Measurements from ENCODE around the gene TP53I13. TPM values are rescaled to one million over a fixed set of nuclear protein-coding genes. Genes with fewer than 3 reads are reported as not detected.

Gene TP53I13, protein sequence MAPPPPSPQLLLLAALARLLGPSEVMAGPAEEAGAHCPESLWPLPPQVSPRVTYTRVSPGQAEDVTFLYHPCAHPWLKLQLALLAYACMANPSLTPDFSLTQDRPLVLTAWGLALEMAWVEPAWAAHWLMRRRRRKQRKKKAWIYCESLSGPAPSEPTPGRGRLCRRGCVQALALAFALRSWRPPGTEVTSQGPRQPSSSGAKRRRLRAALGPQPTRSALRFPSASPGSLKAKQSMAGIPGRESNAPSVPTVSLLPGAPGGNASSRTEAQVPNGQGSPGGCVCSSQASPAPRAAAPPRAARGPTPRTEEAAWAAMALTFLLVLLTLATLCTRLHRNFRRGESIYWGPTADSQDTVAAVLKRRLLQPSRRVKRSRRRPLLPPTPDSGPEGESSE
- total RNA-seq: 21.5 and 29.4 TPM in 2 replicates

DNA sequence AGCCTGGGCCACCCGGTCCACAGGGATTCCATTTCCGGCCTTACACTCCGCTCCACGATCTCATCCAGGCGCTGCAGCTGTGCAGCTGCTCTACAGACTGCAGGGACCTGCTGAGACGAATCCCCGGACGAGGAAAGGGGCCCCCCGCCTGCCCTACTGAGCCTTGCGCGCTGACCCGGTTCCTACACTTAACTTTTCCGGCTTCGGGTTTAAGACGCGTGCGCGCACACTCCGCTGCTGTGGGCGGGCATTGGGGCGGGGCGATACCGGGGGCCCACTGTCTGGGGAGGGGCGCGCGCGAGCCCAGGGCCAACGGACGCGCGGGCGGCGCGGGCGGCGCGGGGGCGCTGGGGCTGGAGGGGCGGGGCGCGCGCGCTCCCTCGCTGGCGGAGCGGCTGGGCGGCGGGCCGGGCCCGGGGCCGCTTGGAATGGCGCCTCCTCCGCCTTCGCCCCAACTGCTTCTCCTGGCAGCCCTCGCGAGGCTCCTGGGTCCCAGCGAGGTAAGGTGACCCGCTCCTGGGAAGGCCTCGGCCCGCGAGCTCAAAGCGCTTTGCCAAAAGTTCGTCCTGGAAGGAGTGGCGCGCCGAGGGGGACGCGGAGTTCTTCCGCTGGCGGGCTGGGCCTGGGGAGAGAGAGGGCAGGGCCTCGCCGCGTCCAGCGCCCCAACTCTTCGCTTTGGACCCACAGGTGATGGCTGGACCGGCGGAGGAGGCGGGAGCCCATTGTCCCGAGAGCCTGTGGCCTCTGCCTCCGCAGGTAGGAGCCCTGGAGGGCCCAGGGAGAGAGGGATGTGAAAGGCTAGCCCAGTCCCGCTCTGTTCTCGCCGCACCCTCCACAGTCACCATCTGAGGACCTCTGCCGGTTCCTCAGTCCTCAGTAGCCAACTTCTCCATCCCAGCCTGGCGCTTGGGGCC, at the start of gene TP53I13:
TSS of gene TP53I13 (plus strand) at position 371 of the 914 bp plus-strand sequence. CDS start at position 429, 58 bp downstream.

DNA sequence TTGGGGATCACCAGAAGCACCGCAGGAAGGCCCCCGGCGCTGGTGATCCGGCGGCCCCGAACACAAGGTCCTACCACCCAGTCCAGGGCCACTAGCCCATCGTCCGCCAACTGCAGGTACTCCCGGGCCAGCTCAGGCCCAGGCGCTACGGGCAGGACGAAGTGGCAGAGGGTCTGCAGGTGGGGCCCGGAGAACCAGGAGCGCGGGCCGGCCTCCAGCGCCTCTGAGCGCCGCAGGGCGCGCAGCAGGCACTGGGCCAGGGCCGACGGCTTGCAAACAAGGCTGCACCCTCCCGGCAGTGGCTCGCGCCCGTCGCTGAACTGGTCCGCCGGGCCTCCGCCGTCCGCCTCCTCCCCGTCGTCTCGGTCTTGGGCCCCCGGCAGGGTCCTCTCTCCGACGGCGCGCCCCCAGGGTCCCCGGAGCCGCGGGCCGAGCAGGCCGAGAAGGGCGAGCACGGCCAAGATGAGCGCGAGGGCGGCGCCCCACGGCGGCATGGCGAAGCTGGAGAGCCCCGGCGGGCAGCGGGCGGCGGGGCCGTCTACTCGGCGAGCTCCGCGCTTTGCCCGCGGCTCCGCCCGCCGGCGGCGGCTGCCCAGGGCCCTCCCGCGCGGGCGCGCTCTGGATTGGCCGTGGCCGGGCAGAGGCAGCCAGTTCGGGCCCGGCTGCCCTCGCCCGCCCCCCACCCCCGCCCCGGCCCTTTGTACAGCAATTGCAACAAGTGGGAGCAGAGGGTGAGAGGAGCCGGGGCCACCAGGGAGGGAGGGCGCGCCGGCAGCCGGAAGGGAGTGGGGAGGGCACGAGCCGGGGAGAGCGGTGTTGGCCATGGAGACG, 1.8 kb upstream of the TP53I13 start, which contains the start of gene ABHD15:
TSS of gene ABHD15 (minus strand) at position 565 of the 831 bp plus-strand sequence. CDS start at position 494, 71 bp downstream.

DNA sequence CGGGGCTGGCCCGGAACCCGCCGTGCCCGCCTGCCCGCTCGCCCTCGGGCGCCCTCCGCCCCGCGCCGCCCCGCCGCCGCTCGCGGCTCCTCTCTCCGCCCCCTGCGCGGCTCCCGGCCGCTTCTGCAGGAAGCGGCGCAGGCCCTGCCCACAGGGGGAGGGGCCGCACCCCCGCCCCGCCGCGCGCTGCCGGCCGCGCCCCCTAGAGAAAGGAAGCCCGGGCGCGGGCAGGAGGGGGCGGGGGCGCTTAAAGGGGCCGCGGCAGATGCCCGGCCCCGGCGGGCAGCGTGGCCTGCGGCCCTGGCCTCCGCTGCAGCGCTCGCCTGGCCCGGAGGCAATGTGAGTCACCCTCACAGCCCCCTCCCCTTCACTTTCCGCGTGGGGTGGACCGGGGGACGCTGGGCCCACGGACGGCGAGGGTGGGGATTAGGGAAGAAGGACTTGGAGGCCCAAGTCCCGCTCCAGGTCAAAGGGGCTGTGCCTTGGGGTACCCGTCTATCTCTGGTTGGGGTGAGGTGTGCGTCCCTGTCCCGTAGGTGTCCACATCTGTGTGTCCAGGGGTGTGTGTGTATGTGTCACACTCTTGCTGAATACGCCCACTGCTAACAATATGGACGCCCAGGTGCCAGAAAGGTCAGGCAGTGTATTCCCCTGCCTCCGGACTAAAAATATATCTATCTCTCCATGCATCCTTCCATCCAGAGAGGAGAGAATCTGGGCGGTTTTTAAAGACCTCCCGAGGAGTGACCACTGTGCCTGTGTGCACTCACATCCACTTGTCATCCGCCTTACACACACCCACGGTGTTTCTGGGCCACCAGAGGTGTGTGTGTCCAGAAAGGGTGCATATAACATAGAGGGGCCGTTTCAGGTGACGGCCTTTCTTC, 21.3 kb downstream of the TP53I13 start, which contains the start of gene GIT1:
TSS of gene GIT1 (minus strand) at position 125 of the 887 bp plus-strand sequence. CDS start 270 bp downstream, outside the sequence.

DNA sequence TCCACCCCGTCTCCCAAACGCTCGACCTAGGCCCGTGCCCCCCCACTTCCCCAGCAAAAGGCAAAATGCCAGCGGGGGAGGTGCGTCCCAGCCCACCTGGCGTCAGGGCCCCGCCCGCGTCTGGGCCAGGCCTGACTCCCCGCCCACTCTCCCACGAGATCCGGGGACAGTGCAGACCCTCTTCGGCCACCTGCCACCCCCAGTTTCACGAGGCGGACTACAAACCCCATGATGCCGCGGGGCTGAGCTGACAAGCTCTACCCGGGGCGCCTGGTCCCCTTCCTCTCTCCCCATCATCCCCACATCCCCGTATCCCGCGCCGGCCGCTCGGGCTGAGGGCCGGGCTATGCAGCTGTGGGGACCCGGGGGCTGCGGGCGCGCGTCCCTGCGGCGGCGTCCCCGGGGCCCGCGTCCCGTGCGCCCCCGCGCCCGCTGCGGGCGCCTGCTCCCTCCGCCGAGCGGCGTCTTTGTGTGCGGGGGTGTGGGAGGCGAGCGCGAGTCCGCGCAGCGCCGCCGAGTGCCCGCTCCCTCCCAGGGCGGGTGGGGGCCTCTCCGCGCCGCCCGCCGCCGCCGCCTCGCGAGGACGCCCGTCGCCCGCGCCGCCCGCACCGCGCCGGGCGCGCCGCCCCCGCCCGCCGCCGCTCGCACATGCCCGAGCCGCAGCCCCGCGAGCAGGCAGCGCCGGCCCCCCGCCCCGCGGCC, 24.5 kb downstream of the TP53I13 start, which contains the start of gene ANKRD13B:
TSS of gene ANKRD13B (plus strand) at position 283 of the 702 bp plus-strand sequence. CDS start 490 bp downstream, outside the sequence.

Other genes with a start within 250 kb of the TP53I13 start
- gene TAOK1, start 178.3 kb upstream of the TP53I13 start, total RNA-seq: 48.9 and 65.1 TPM in 2 replicates
- 4.8 and 9.7 TPM in 2 replicates for gene ABHD15, start 1.7 kb upstream of the TP53I13 start, total RNA-seq
- gene GIT1, start 20.9 kb downstream of the TP53I13 start, total RNA-seq: 26.7 and 54.2 TPM in 2 replicates
- 3.8 and 16.9 TPM in 2 replicates for gene ANKRD13B, start 24.4 kb downstream of the TP53I13 start, total RNA-seq
- gene CORO6, start 54.2 kb downstream of the TP53I13 start, total RNA-seq: 1.0 and 2.8 TPM in 2 replicates